ENCODE results near the gene SCGB1A1.

DNA sequence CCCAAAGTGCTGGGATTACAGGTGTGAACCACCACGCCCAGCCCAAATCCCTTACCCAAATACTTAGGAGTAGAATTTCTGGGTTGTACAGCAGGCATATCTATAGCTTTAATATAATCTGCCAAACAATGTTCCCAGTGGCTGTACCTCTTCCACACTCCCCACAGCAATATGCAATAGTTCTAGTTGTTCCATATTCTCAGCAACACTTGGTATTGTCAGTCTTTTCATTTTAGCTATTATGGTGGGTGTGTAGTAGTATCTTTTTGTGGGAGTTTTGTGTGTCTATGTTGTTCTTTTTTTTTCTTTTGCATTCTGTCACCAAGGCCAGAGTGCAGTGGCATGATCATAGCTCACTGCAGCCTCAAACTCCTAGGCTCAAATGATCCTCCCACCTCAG lies 18.8 kb downstream of the SCGB1A1 start:
- TF ChIP-seq POLR2A (IDR thresholded peaks at IDR 0.05; ENCODE audit: low read length) (no peak), GATA1 (IDR thresholded peaks at IDR 0.05; ENCODE audit: low read depth, low read length) (no peak)
